Measurements from ENCODE around the gene ATRX. TPM values are rescaled to one million over a fixed set of nuclear protein-coding genes. Genes with fewer than 3 reads are reported as not detected.

The ATRX gene
- 14.4 to 20.9 TPM (median 18.5 TPM) in 5 replicates for total RNA-seq (2022; extraction: Qiagen RNA extraction)

GRCh38 chrX:77785486-77786364, at the start of gene ATRX:
Gene ATRX, minus strand, starts transcription at chrX:77786216. Its CDS starts 215 bp downstream, at chrX:77786001.

Other genes with a start within 250 kb of the ATRX start
- gene MAGT1, start 109.2 kb upstream of the ATRX start, total RNA-seq (2022; extraction: Qiagen RNA extraction): 34.3 to 41.6 TPM (median 40.8 TPM) in 5 replicates
- 541 to 712 TPM (median 591 TPM) in 5 replicates for gene COX7B, start 113.3 kb upstream of the ATRX start, total RNA-seq (2022; extraction: Qiagen RNA extraction)
- 2.8 to 4.0 TPM (median 3.5 TPM) in 5 replicates for gene ATP7A, start 124.5 kb upstream of the ATRX start, total RNA-seq (2022; extraction: Qiagen RNA extraction)
- gene PGAM4, start 183.4 kb upstream of the ATRX start, total RNA-seq (2022; extraction: Qiagen RNA extraction): 0.25 to 0.52 TPM (median 0.36 TPM) in 4 of 5 replicates, not detected in the other

Measured in A549 treated with Mapracorat at 1 μM for 4 hours (cell line).